ENCODE data around the gene SH3RF3. TPM values are rescaled to one million over a fixed set of nuclear protein-coding genes. Genes with fewer than 3 reads are reported as not detected.

The SH3RF3 gene
- total and polyA plus RNA-seq, 2 of the 13 experiments (the other 11 are each of a cell fraction or from before 2014, with no cell fraction given): 0.04 TPM; not detected in 1

DNA sequence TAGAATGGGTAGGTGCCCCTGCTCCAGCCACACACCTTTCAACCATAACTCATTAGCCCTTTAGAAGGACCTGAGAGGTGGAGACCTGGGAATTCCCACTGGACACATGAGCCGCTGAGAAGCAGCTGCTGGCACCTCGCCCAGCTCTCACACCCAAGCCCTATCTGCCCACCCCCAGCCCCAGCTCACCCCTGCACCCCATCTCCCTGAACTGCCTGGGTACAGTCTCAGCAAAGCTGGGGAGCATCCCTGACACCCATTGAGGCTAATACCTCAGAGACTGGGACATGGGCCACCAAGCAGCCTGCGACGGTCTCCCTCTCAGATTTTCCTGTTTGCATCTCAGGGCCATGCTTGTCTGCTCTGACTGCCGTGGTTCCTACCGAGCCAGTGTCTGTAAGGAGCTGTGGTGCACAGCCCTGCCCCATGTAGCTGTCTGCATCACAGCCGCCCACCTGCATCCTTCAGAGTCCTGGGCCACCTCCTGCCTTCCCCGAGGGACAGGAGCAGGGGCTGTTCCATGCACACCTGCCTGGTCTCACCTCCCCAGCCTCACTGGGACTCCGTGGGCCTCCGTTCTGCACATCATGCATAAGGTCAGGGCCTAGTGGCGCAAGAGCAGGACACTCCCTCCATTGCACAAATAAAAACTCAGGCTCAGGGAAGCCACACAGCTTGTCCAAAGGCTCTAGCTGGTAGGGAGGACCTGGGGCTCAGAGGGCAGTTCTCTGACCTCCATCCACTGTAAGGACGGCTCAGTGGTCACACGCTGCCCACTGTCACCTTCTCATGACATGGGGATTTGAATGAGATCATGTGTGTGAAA is 394.7 kb downstream of the SH3RF3 start:
- FAIRE-seq (peak; percentile 72), ATAC-seq (peak; percentile 87), DNase-seq (ENCODE audit: low spot score) (peak; percentile 56)
- POLR2A ChIA-PET: no interaction called here
- H4K20me1 ChIP-seq (ENCODE audit: insufficient read depth, low read length): no peaks in the 10 kb centered on the region
- no peaks in the 10 kb centered on the region for H3K79me2 ChIP-seq (ENCODE audit: insufficient read depth, low read length)
- in situ Hi-C loops (cut with HindIII; ENCODE audit: extremely low pct_ligation_motif_present, low pct_unique_long_range_greater_than_20kb): no loop called here
- peaks cover 31% of the 10 kb centered on the region for H3K4me1 ChIP-seq (ENCODE audit: insufficient read depth, low read length)
- H3K36me3 ChIP-seq (replicated peaks in 1 of 2; ENCODE audit: control insufficient read depth in 1 of 2, insufficient read depth in 2 of 2, low read length in 2 of 2): no peaks in the 10 kb centered on the region
- no peak overlapping the region for H3K27ac ChIP-seq (ENCODE audit: extremely low read length, insufficient read depth, low read length)
- BruUV-seq (replicated peaks): no TSS peak
- no peaks in the 10 kb centered on the region for H3K9me3 ChIP-seq (ENCODE audit: low read length)
- H2AFZ ChIP-seq (ENCODE audit: low read length): no peak overlapping the region
- intact Hi-C loops (cut with micrococcal nuclease; ENCODE audit: unreplicated experiment): no loop called here
- 4% methylated on average over 13 of the region's 13 CpGs for WGBS (ENCODE audit: low lambda C conversion rate)
- peaks cover 4 to 18% of the 10 kb centered on the region in 2 experiments; a peak in 4 of 5 replicates for H3K27me3 ChIP-seq (ENCODE audit: control insufficient read depth in 1 of 2, insufficient read depth in 2 of 2, low read length in 2 of 2)
- CTCF ChIA-PET (ENCODE audit: low intra/inter-chr PET ratio, low total read pairs): no interaction called here
- peak overlapping the region; percentile 45 for H3K4me2 ChIP-seq (ENCODE audit: low read depth, low read length)
- H3K4me3 ChIP-seq (replicated peaks in 1 of 3; ENCODE audit: insufficient read depth in 1 of 3, low read depth in 2 of 3, low read length in 3 of 3): no peak overlapping the region
- no peak overlapping the region for H3K9ac ChIP-seq (ENCODE audit: insufficient read depth, low read depth, low read length)
- TF ChIP-seq, protein P1, sequence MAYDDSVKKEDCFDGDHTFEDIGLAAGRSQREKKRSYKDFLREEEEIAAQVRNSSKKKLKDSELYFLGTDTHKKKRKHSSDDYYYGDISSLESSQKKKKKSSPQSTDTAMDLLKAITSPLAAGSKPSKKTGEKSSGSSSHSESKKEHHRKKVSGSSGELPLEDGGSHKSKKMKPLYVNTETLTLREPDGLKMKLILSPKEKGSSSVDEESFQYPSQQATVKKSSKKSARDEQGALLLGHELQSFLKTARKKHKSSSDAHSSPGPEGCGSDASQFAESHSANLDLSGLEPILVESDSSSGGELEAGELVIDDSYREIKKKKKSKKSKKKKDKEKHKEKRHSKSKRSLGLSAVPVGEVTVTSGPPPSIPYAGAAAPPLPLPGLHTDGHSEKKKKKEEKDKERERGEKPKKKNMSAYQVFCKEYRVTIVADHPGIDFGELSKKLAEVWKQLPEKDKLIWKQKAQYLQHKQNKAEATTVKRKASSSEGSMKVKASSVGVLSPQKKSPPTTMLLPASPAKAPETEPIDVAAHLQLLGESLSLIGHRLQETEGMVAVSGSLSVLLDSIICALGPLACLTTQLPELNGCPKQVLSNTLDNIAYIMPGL (CRISPR knock-in tag; IDR thresholded peaks at IDR 0.05; ENCODE audit: borderline replicate concordance in 1 of 2, low read depth in 1 of 2): no peak
- TF ChIP-seq MTF1 (CRISPR knock-in tag; IDR thresholded peaks at IDR 0.05) (no peak), HMG20B (CRISPR knock-in tag; conservative IDR thresholded peaks at IDR 0.05) (no peak), ZNF790 (CRISPR knock-in tag; IDR thresholded peaks at IDR 0.05; ENCODE audit: borderline replicate concordance) (no peak), NFKBIZ (CRISPR knock-in tag; IDR thresholded peaks at IDR 0.05) (no peak), ISX (CRISPR knock-in tag; conservative IDR thresholded peaks at IDR 0.05) (no peak), DNMT1 (CRISPR knock-in tag; IDR thresholded peaks at IDR 0.05) (no peak), RARA (CRISPR knock-in tag; IDR thresholded peaks at IDR 0.05) (peak; percentile 15; the same call in 1 of the 2 replicates), ZNF878 (CRISPR knock-in tag; IDR thresholded peaks at IDR 0.05) (no peak), ZNF570 (CRISPR knock-in tag; IDR thresholded peaks at IDR 0.05; ENCODE audit: borderline replicate concordance) (no peak), ZNF567 (CRISPR knock-in tag; IDR thresholded peaks at IDR 0.05; ENCODE audit: borderline replicate concordance) (no peak), ETV6 (CRISPR knock-in tag; conservative IDR thresholded peaks at IDR 0.05) (no peak), SP1 (IDR thresholded peaks at IDR 0.05) (no peak), SP1 (CRISPR knock-in tag; IDR thresholded peaks at IDR 0.05) (no peak), ZNF788 (CRISPR knock-in tag; IDR thresholded peaks at IDR 0.05; ENCODE audit: borderline replicate concordance) (peak; percentile 84; the same call in 1 of the 2 replicates), SMAD3 (CRISPR knock-in tag; IDR thresholded peaks at IDR 0.05) (no peak)
- TF ChIP-seq, protein P2, sequence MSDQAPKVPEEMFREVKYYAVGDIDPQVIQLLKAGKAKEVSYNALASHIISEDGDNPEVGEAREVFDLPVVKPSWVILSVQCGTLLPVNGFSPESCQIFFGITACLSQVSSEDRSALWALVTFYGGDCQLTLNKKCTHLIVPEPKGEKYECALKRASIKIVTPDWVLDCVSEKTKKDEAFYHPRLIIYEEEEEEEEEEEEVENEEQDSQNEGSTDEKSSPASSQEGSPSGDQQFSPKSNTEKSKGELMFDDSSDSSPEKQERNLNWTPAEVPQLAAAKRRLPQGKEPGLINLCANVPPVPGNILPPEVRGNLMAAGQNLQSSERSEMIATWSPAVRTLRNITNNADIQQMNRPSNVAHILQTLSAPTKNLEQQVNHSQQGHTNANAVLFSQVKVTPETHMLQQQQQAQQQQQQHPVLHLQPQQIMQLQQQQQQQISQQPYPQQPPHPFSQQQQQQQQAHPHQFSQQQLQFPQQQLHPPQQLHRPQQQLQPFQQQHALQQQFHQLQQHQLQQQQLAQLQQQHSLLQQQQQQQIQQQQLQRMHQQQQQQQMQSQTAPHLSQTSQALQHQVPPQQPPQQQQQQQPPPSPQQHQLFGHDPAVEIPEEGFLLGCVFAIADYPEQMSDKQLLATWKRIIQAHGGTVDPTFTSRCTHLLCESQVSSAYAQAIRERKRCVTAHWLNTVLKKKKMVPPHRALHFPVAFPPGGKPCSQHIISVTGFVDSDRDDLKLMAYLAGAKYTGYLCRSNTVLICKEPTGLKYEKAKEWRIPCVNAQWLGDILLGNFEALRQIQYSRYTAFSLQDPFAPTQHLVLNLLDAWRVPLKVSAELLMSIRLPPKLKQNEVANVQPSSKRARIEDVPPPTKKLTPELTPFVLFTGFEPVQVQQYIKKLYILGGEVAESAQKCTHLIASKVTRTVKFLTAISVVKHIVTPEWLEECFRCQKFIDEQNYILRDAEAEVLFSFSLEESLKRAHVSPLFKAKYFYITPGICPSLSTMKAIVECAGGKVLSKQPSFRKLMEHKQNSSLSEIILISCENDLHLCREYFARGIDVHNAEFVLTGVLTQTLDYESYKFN (CRISPR knock-in tag; conservative IDR thresholded peaks at IDR 0.05): peak; percentile 32
- TF ChIP-seq, protein P3, sequence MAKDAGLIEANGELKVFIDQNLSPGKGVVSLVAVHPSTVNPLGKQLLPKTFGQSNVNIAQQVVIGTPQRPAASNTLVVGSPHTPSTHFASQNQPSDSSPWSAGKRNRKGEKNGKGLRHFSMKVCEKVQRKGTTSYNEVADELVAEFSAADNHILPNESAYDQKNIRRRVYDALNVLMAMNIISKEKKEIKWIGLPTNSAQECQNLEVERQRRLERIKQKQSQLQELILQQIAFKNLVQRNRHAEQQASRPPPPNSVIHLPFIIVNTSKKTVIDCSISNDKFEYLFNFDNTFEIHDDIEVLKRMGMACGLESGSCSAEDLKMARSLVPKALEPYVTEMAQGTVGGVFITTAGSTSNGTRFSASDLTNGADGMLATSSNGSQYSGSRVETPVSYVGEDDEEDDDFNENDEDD (CRISPR knock-in tag; IDR thresholded peaks at IDR 0.05; ENCODE audit: borderline replicate concordance): no peak
